ENCODE data around the gene HOMER2. TPM values are rescaled to one million over a fixed set of nuclear protein-coding genes. Genes with fewer than 3 reads are reported as not detected.

The HOMER2 gene
- total and polyA plus RNA-seq, 2 of the 13 experiments (the other 11 are each of a cell fraction or from before 2014, with no cell fraction given): 12.9 to 14.1 TPM

DNA sequence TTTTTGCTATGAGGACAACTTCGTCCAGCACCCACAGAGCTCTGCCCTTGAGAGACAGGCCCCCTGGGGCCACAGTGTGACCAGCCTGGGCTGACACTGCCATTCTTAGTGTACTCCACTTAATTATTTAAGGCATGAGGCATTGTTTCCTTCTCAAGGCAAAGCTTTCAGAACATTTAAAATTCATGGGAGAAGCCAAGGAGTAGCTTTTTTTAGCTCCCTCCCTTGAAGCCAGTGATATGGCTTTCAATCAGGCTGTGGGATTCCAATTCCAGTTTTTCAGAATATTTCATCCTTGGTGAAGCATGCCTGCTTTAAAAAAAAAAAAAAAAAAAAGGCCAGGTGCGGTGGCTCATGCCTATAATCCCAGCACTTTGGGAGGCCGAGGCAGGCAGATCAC is 21.3 kb downstream of the HOMER2 start (continued):
- TF ChIP-seq, protein P1, sequence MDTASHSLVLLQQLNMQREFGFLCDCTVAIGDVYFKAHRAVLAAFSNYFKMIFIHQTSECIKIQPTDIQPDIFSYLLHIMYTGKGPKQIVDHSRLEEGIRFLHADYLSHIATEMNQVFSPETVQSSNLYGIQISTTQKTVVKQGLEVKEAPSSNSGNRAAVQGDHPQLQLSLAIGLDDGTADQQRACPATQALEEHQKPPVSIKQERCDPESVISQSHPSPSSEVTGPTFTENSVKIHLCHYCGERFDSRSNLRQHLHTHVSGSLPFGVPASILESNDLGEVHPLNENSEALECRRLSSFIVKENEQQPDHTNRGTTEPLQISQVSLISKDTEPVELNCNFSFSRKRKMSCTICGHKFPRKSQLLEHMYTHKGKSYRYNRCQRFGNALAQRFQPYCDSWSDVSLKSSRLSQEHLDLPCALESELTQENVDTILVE (CRISPR knock-in tag; IDR thresholded peaks at IDR 0.05): no peak
- no peak for TF ChIP-seq SP5 (CRISPR knock-in tag; IDR thresholded peaks at IDR 0.05; ENCODE audit: borderline replicate concordance, low read depth)

DNA sequence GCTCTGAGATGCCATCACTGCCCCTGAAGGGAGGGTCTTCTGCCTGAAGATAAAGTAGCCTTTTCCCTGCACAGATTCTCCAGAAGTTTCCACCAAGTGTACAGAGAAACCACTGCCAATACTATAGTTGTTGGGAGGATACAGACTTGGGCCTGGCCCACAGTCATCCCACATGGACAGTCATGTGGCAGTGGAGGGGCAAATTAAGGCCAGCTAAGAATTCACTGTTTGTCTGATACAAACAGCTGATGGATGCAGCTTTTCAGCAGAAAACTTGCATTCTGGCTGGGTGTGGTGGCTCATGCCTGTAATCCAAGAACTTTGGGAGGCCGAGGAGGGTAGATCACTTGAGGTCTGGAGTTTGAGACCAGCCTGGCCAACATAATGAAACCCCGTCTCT is 22.1 kb downstream of the HOMER2 start:
- H3K4me1 ChIP-seq (ENCODE audit: insufficient read depth, low read length): no peaks in the 10 kb centered on the region
- 89% methylated on average over 2 of the region's 2 CpGs for WGBS (ENCODE audit: low lambda C conversion rate)
- DNase-seq (ENCODE audit: low spot score): no peak
- H3K27ac ChIP-seq (ENCODE audit: extremely low read length, insufficient read depth, low read length): no peak overlapping the region
- BruUV-seq (replicated peaks): no TSS peak
- H3K27me3 ChIP-seq (ENCODE audit: control insufficient read depth in 1 of 2, insufficient read depth in 2 of 2, low read length in 2 of 2): no peaks in the 10 kb centered on the region; a peak in 1 of 5 replicates
- H3K36me3 ChIP-seq (replicated peaks in 1 of 2; ENCODE audit: control insufficient read depth in 1 of 2, insufficient read depth in 2 of 2, low read length in 2 of 2): no peaks in the 10 kb centered on the region
- no peak overlapping the region for H3K4me2 ChIP-seq (ENCODE audit: low read depth, low read length)
- CTCF ChIA-PET (ENCODE audit: low intra/inter-chr PET ratio, low total read pairs): no interaction called here
- no peaks in the 10 kb centered on the region for H3K79me2 ChIP-seq (ENCODE audit: insufficient read depth, low read length)
- no peak overlapping the region for H2AFZ ChIP-seq (ENCODE audit: low read length)
- H3K9ac ChIP-seq (ENCODE audit: insufficient read depth, low read depth, low read length): no peak overlapping the region
- no peak overlapping the region for H3K4me3 ChIP-seq (replicated peaks in 1 of 3; ENCODE audit: insufficient read depth in 1 of 3, low read depth in 2 of 3, low read length in 3 of 3)
- intact Hi-C loops (cut with micrococcal nuclease; ENCODE audit: unreplicated experiment): no loop called here
- H4K20me1 ChIP-seq (ENCODE audit: insufficient read depth, low read length): no peaks in the 10 kb centered on the region; the same call in 1 of the 2 replicates
- FAIRE-seq: no peak
- H3K9me3 ChIP-seq (ENCODE audit: low read length): no peaks in the 10 kb centered on the region
- no peak for ATAC-seq
- in situ Hi-C loops (cut with HindIII; ENCODE audit: extremely low pct_ligation_motif_present, low pct_unique_long_range_greater_than_20kb): no loop called here
- POLR2A ChIA-PET: no interaction called here
- TF ChIP-seq, protein P2, sequence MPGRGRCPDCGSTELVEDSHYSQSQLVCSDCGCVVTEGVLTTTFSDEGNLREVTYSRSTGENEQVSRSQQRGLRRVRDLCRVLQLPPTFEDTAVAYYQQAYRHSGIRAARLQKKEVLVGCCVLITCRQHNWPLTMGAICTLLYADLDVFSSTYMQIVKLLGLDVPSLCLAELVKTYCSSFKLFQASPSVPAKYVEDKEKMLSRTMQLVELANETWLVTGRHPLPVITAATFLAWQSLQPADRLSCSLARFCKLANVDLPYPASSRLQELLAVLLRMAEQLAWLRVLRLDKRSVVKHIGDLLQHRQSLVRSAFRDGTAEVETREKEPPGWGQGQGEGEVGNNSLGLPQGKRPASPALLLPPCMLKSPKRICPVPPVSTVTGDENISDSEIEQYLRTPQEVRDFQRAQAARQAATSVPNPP (CRISPR knock-in tag; IDR thresholded peaks at IDR 0.05): no peak
- TF ChIP-seq CEBPG (CRISPR knock-in tag; IDR thresholded peaks at IDR 0.05): no peak
- no peak for TF ChIP-seq ZNF879 (CRISPR knock-in tag; IDR thresholded peaks at IDR 0.05)
- TF ChIP-seq PHF20 (CRISPR knock-in tag; IDR thresholded peaks at IDR 0.05): no peak
- no peak for TF ChIP-seq FOXC1 (CRISPR knock-in tag; IDR thresholded peaks at IDR 0.05; ENCODE audit: borderline replicate concordance)
- no peak for TF ChIP-seq ETV5 (CRISPR knock-in tag; IDR thresholded peaks at IDR 0.05; ENCODE audit: borderline replicate concordance)
- TF ChIP-seq, protein P3, sequence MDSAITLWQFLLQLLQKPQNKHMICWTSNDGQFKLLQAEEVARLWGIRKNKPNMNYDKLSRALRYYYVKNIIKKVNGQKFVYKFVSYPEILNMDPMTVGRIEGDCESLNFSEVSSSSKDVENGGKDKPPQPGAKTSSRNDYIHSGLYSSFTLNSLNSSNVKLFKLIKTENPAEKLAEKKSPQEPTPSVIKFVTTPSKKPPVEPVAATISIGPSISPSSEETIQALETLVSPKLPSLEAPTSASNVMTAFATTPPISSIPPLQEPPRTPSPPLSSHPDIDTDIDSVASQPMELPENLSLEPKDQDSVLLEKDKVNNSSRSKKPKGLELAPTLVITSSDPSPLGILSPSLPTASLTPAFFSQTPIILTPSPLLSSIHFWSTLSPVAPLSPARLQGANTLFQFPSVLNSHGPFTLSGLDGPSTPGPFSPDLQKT (CRISPR knock-in tag; IDR thresholded peaks at IDR 0.05; ENCODE audit: borderline replicate concordance): no peak
- TF ChIP-seq ZNF678 (CRISPR knock-in tag; IDR thresholded peaks at IDR 0.05): no peak
- TF ChIP-seq DNMT1 (CRISPR knock-in tag; IDR thresholded peaks at IDR 0.05): no peak
- TF ChIP-seq, protein P4, sequence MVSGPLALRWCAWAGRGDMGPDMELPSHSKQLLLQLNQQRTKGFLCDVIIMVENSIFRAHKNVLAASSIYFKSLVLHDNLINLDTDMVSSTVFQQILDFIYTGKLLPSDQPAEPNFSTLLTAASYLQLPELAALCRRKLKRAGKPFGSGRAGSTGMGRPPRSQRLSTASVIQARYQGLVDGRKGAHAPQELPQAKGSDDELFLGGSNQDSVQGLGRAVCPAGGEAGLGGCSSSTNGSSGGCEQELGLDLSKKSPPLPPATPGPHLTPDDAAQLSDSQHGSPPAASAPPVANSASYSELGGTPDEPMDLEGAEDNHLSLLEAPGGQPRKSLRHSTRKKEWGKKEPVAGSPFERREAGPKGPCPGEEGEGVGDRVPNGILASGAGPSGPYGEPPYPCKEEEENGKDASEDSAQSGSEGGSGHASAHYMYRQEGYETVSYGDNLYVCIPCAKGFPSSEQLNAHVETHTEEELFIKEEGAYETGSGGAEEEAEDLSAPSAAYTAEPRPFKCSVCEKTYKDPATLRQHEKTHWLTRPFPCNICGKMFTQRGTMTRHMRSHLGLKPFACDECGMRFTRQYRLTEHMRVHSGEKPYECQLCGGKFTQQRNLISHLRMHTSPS (CRISPR knock-in tag; IDR thresholded peaks at IDR 0.05; ENCODE audit: low read depth): no peak
- TF ChIP-seq ZNF737 (CRISPR knock-in tag; IDR thresholded peaks at IDR 0.05; ENCODE audit: borderline replicate concordance): no peak
- TF ChIP-seq AGO2 (optimal IDR thresholded peaks at IDR 0.05; ENCODE audit: low read depth, low read length): no peak
- no peak for TF ChIP-seq ZNF7 (CRISPR knock-in tag; IDR thresholded peaks at IDR 0.05)
- TF ChIP-seq RFXANK (CRISPR knock-in tag; IDR thresholded peaks at IDR 0.05): no peak
- no peak for TF ChIP-seq NCOA5 (CRISPR knock-in tag; IDR thresholded peaks at IDR 0.05)
- TF ChIP-seq, protein P5, sequence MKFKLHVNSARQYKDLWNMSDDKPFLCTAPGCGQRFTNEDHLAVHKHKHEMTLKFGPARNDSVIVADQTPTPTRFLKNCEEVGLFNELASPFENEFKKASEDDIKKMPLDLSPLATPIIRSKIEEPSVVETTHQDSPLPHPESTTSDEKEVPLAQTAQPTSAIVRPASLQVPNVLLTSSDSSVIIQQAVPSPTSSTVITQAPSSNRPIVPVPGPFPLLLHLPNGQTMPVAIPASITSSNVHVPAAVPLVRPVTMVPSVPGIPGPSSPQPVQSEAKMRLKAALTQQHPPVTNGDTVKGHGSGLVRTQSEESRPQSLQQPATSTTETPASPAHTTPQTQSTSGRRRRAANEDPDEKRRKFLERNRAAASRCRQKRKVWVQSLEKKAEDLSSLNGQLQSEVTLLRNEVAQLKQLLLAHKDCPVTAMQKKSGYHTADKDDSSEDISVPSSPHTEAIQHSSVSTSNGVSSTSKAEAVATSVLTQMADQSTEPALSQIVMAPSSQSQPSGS (CRISPR knock-in tag; IDR thresholded peaks at IDR 0.05): no peak
- no peak for TF ChIP-seq NFE2 (CRISPR knock-in tag; IDR thresholded peaks at IDR 0.05)
- no peak for TF ChIP-seq MAFK (conservative IDR thresholded peaks at IDR 0.05 in 1 of 2, IDR thresholded peaks at IDR 0.05 in 1 of 2; ENCODE audit: low read length in 2 of 2)
